Right atrium auricular region (tissue), 2 donors: ENCODE measurements around the gene ADK. TPM values are rescaled to one million over a fixed set of nuclear protein-coding genes. Genes with fewer than 3 reads are reported as not detected.
"Not testable (repeated sequence)": the region's sequence is repeated elsewhere in the genome, so short reads cannot be mapped to it uniquely, and the experiment has no call there.

ENCODE experiments used
- DNase-seq: peaks from one replicate; pipeline ENCODE4 v3.0.0-alpha.2; 2019; ENCODE audit warnings: low spot score
- H3K27ac ChIP-seq, 2 donors: fragments of 200-600 bp; sonication (generic); 1 replicate in 1 of 2; 2 replicates in 1 of 2; pipeline ENCODE4 v1.5.1; 2016 to 2019
- H3K27me3 ChIP-seq, 2 donors: fragments of 200-600 bp; sonication (generic); one replicate each; pipeline versions ENCODE4 v1.5.1 to v1.6.0; 2017 to 2019
- H3K36me3 ChIP-seq: fragments of 200-600 bp; sonication (generic); one replicate; pipeline ENCODE4 v1.5.1; 2016
- H3K4me1 ChIP-seq, 2 donors: fragments of 200-600 bp; sonication (generic); one replicate each; pipeline versions ENCODE4 v1.5.1 to v1.6.0; 2017 to 2019
- H3K4me3 ChIP-seq, 2 donors: fragments of 200-600 bp; sonication (generic); 1 replicate in 1 of 2; 2 replicates in 1 of 2; pipeline ENCODE4 v1.5.1; 2017 to 2019; ENCODE audit warnings: mild to moderate bottlenecking in 1 of 2, moderate library complexity in 1 of 2
- H3K9me3 ChIP-seq, 2 donors: fragments of 200-600 bp; sonication (generic); one replicate each; pipeline ENCODE4 v1.5.1; 2019
- total RNA-seq, 2 donors: library from RNA; depleted of rRNA; stranded (reverse); fragments of >200 nt; gene quantifications; one replicate each; pipeline ENCODE4 v1.1.0, GENCODE V29; 2016
- TF ChIP-seq, protein P1 (sequence below), 2 donors: fragments of 200-600 bp; sonication (generic); IDR thresholded peaks; one replicate each; pipeline ENCODE4 v1.5.1; 2019; ENCODE audit warnings: antibody characterized with exemption in 2 of 2

ADK gene
- total RNA-seq, 2 donors from 2014 or later: 23.7 to 31.6 TPM

DNA sequence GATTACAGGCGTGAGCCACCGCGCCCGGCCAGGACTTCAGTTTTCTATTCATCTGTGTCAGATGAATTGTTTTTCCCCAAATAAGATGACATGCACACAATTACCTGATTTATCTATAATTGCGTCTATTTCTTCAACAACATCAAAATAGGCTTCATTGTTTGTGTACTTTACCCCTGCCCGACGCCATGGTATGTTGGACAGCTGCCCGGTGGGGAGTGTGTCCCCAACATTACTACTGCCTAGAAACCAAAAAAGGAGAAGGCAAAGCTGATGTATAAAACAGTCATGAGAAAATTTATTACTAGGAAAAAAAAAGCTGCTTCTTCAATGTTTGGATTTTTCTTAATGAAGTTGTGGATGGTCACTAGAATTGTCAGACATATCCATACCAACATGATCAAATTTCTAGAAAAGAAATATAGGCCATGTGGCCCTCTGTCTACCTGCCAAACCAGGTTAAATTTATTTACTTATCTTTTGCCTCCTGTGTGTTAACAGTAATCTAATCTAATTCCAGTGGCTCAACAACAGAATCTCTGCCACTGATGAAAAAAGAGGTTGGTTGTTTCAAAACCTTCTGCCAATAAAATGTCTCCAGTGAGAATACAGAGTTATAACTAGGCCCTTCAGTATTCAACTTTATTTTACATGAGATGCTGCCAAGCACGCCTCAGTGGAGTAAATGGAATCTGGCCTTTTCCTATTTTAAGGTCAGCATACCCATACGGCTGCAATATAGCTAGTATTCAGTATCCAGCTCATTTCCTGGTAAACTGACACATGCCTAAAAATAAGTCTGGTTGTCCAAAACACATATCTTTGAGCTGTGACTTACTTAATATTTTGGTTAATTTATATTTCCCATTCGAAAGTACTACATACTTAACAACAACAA lies 16.8 kb upstream of the ADK start:
- H3K36me3 ChIP-seq: peaks cover 87% of the 10 kb centered on the region
- TF ChIP-seq, protein P1, sequence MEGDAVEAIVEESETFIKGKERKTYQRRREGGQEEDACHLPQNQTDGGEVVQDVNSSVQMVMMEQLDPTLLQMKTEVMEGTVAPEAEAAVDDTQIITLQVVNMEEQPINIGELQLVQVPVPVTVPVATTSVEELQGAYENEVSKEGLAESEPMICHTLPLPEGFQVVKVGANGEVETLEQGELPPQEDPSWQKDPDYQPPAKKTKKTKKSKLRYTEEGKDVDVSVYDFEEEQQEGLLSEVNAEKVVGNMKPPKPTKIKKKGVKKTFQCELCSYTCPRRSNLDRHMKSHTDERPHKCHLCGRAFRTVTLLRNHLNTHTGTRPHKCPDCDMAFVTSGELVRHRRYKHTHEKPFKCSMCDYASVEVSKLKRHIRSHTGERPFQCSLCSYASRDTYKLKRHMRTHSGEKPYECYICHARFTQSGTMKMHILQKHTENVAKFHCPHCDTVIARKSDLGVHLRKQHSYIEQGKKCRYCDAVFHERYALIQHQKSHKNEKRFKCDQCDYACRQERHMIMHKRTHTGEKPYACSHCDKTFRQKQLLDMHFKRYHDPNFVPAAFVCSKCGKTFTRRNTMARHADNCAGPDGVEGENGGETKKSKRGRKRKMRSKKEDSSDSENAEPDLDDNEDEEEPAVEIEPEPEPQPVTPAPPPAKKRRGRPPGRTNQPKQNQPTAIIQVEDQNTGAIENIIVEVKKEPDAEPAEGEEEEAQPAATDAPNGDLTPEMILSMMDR (IDR thresholded peaks at IDR 0.05): no peak
- H3K27me3 ChIP-seq: no peaks in the 10 kb centered on the region
- H3K27ac ChIP-seq: no peak overlapping the region
- no peak overlapping the region for H3K4me3 ChIP-seq
- H3K4me1 ChIP-seq: no peaks in the 10 kb centered on the region
- no peak for DNase-seq
- H3K9me3 ChIP-seq: no peaks in the 10 kb centered on the region

GRCh38 chr10:74135452-74135851 lies 15.6 kb upstream of the ADK start:
- Histone ChIP-seq H3K27ac (no peak overlapping the region), H3K36me3 (peaks cover 74% of the 10 kb centered on the region), H3K9me3 (no peaks in the 10 kb centered on the region), H3K27me3 (no peaks in the 10 kb centered on the region), H3K4me3 (no peak overlapping the region), H3K4me1 (no peaks in the 10 kb centered on the region)
- no peak for DNase-seq
- TF ChIP-seq, protein P1 (IDR thresholded peaks at IDR 0.05): no peak

GRCh38 chr10:74137992-74138391 lies 13.0 kb upstream of the ADK start:
- peaks cover 0 to 2% of the 10 kb centered on the region in 2 donors for H3K4me1 ChIP-seq
- H3K27ac ChIP-seq: no peak overlapping the region
- H3K9me3 ChIP-seq: no peaks in the 10 kb centered on the region
- TF ChIP-seq, protein P1 (IDR thresholded peaks at IDR 0.05): peak in 1 of 2 donors; percentile 9
- no peak overlapping the region for H3K4me3 ChIP-seq
- DNase-seq: no peak
- no peaks in the 10 kb centered on the region for H3K27me3 ChIP-seq
- H3K36me3 ChIP-seq: peaks cover 50% of the 10 kb centered on the region

DNA sequence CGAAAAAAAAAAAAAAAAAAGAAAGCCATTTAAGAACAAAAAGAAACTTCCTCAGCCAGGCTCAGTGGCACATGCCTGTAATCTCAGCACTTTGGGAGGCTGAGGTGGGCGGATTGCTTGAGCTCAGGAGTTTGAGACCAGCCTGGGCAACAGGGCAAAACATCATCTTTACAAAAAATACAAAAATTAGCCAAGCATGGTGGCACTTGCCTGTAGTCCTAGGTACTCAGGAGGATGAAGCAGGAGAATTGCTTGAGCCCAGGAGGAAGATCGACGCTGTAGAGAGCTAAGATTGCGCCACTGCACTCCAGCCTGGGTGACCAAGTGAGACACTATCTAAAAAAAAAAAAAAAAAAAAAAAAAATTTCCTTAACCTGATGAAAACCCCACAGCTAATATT lies 12.4 kb upstream of the ADK start:
- H3K36me3 ChIP-seq: peaks cover 46% of the 10 kb centered on the region

DNA sequence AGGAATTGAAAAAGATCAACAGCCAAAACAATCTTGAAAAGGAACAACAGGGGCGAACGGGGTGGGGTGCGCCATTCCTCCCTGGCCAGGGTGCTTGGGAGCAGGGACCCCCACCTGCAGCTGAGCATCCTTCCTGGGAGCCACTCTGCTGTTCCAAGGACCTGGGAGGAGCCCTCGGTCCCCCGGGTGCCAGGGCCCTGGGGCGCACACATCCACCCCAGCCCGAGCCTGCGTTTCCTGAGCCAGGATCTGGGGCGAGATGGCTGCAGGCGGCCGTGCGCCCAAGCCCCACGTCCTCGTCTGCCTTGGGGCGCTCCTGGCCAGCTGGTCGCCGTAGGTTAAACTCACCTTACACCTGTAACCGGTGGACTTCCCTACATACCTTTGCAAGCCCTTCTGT lies 11.0 kb upstream of the ADK start:
- peaks cover 0 to 10% of the 10 kb centered on the region in 2 donors for H3K4me1 ChIP-seq
- no peaks in the 10 kb centered on the region for H3K9me3 ChIP-seq
- H3K27me3 ChIP-seq: no peaks in the 10 kb centered on the region
- peaks cover 32% of the 10 kb centered on the region for H3K36me3 ChIP-seq
- TF ChIP-seq, protein P1 (IDR thresholded peaks at IDR 0.05): no peak
- H3K27ac ChIP-seq: no peak overlapping the region
- H3K4me3 ChIP-seq: no peak overlapping the region
- DNase-seq: no peak

More for the DNA sequence above, 12.4 kb upstream of the ADK start:
- not testable (repeated sequence) for DNase-seq, H3K9me3 ChIP-seq, H3K27me3 ChIP-seq, H3K4me1 ChIP-seq, H3K4me3 ChIP-seq, H3K27ac ChIP-seq

GRCh38 chr10:74140553-74140952 lies 10.5 kb upstream of the ADK start:
- Histone ChIP-seq H3K27ac (no peak overlapping the region), H3K36me3 (peaks cover 29% of the 10 kb centered on the region), H3K27me3 (no peaks in the 10 kb centered on the region), H3K4me1 (peaks cover 0 to 14% of the 10 kb centered on the region in 2 donors), H3K9me3 (no peaks in the 10 kb centered on the region), H3K4me3 (no peak overlapping the region)
- DNase-seq: no peak
- TF ChIP-seq, protein P1 (IDR thresholded peaks at IDR 0.05): no peak
